OCI-LY3 (cell line): ENCODE measurements around the gene RFX6.

Experiments
- H2AFZ ChIP-seq: fragments of 200-600, 300-600 bp; shearing (Covaris generic); 2 replicates; pipeline ENCODE4 v1.6.0; 2014; ENCODE audit warnings: antibody characterized with exemption, low read depth, low read length
- H3K27ac ChIP-seq: fragments of 200-600, 300-600 bp; sonication (generic); 2 replicates; pipeline ENCODE4 v1.5.1; 2014; ENCODE audit warnings: mild to moderate bottlenecking, low read length, moderate library complexity, mixed read lengths
- H3K27me3 ChIP-seq: fragments of 200-600, 300-600 bp; sonication (generic); 2 replicates; pipeline ENCODE4 v1.6.1; 2014; ENCODE audit warnings: low read depth, low read length, mixed read lengths
- H3K36me3 ChIP-seq: fragments of 200-600, 300-600 bp; sonication (generic); replicated peaks from 2 replicates; pipeline ENCODE3; 2014; ENCODE audit warnings: low read depth, low read length, mixed read lengths
- H3K4me1 ChIP-seq: fragments of 300-600, 200-600 bp; sonication (generic); 2 replicates; pipeline ENCODE4 v1.6.1; 2014; ENCODE audit warnings: low read length, mixed read lengths
- H3K4me2 ChIP-seq: fragments of 200-600, 300-600 bp; sonication (generic); 2 replicates; pipeline ENCODE4 v1.6.1; 2014; ENCODE audit warnings: low read length, mixed read lengths
- H3K4me3 ChIP-seq: fragments of 300-600, 200-600 bp; sonication (generic); 2 replicates; pipeline ENCODE4 v1.5.1; 2014; ENCODE audit warnings: antibody characterized with exemption, mild to moderate bottlenecking, low read length, moderate library complexity
- H3K79me2 ChIP-seq: fragments of 300-600, 200-600 bp; shearing (Covaris generic); 2 replicates; pipeline ENCODE4 v1.6.1; 2014; ENCODE audit warnings: mild to moderate bottlenecking, low read length, mixed read lengths
- H3K9ac ChIP-seq: fragments of 300-600, 200-600 bp; shearing (Covaris generic); 2 replicates; pipeline ENCODE4 v1.6.0; 2014; ENCODE audit warnings: mild to moderate bottlenecking, low read length, moderate library complexity
- H3K9me3 ChIP-seq: fragments of 200-600, 300-600 bp; shearing (Covaris generic); 2 replicates; pipeline ENCODE4 v1.6.1; 2014; ENCODE audit warnings: low read length, mixed read lengths; ENCODE audit not compliant: insufficient read depth
- H4K20me1 ChIP-seq: fragments of 200-600, 300-600 bp; sonication (generic); 2 replicates; pipeline ENCODE4 v1.6.1; 2016; ENCODE audit warnings: low read length, mixed read lengths; ENCODE audit not compliant: insufficient read depth
- EZH2phosphoT487 ChIP-seq: fragments of 200-600 bp; shearing (Covaris generic); IDR thresholded peaks from 2 replicates; pipeline ENCODE4 v1.6.1; 2018; ENCODE audit warnings: antibody characterized with exemption, mixed run types, low read depth
- TF ChIP-seq, protein P1 (sequence below): fragments of 200-600, 300-600 bp; sonication (generic); IDR thresholded peaks from 2 replicates; pipeline ENCODE4 v1.5.1; 2014; ENCODE audit warnings: antibody characterized with exemption, low read length, low read depth

The RFX6 gene

DNA sequence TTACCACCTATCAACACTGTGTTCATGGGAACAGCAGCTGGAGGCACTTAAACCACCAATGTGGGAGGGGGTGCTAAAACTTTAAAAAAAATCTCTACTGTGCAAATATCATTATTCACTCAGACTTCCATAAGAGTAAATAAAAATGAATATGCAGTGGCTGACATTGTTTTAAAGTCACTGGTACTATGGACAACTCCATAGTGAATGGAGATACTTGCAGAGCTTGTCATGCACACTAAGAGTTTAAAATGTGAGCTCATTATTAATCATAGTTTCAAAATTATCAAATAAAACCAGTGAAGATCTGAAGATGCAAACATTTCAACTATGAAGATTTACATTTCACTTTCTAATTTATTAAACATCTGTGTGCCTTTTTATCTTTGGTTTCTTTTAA, 54.4 kb downstream of the RFX6 start:
- Histone ChIP-seq H3K4me2 (no peak overlapping the region), H3K9me3 (no peaks in the 10 kb centered on the region), H3K36me3 (no peaks in the 10 kb centered on the region), H2AFZ (no peak overlapping the region), H4K20me1 (no peaks in the 10 kb centered on the region), H3K27ac (no peak overlapping the region), H3K4me1 (no peaks in the 10 kb centered on the region), H3K9ac (no peak overlapping the region), H3K79me2 (no peaks in the 10 kb centered on the region), H3K4me3 (no peak overlapping the region), H3K27me3 (no peaks in the 10 kb centered on the region)
- TF ChIP-seq, protein P1, sequence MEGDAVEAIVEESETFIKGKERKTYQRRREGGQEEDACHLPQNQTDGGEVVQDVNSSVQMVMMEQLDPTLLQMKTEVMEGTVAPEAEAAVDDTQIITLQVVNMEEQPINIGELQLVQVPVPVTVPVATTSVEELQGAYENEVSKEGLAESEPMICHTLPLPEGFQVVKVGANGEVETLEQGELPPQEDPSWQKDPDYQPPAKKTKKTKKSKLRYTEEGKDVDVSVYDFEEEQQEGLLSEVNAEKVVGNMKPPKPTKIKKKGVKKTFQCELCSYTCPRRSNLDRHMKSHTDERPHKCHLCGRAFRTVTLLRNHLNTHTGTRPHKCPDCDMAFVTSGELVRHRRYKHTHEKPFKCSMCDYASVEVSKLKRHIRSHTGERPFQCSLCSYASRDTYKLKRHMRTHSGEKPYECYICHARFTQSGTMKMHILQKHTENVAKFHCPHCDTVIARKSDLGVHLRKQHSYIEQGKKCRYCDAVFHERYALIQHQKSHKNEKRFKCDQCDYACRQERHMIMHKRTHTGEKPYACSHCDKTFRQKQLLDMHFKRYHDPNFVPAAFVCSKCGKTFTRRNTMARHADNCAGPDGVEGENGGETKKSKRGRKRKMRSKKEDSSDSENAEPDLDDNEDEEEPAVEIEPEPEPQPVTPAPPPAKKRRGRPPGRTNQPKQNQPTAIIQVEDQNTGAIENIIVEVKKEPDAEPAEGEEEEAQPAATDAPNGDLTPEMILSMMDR = no peak
- no peak for TF ChIP-seq EZH2phosphoT487

DNA sequence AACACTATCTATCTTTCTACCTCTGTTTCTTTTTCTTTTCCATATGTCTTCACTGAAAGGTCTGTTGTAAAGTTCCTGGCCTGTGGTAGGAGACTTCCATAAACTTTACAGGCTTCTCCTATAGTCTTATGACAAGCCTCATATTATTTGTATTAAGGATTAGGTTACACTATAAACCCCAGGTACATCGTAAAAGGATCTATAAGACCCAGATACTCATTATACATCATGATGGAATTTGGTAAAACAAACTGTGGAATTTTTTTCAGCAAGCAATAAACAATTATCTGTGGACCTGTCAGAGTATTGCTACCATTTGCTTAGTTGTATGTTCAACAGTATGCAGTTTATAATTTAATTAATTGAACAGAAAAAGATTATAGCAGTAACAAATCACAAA, 55.5 kb downstream of the RFX6 start:
- Histone ChIP-seq H3K79me2 (no peaks in the 10 kb centered on the region), H3K4me3 (no peak overlapping the region), H3K9ac (no peak overlapping the region), H3K36me3 (no peaks in the 10 kb centered on the region), H2AFZ (no peak overlapping the region), H3K27ac (no peak overlapping the region), H4K20me1 (no peaks in the 10 kb centered on the region), H3K27me3 (no peaks in the 10 kb centered on the region), H3K9me3 (no peaks in the 10 kb centered on the region), H3K4me1 (no peaks in the 10 kb centered on the region), H3K4me2 (no peak overlapping the region)
- no peak for TF ChIP-seq EZH2phosphoT487
- TF ChIP-seq, protein P1 = no peak

DNA sequence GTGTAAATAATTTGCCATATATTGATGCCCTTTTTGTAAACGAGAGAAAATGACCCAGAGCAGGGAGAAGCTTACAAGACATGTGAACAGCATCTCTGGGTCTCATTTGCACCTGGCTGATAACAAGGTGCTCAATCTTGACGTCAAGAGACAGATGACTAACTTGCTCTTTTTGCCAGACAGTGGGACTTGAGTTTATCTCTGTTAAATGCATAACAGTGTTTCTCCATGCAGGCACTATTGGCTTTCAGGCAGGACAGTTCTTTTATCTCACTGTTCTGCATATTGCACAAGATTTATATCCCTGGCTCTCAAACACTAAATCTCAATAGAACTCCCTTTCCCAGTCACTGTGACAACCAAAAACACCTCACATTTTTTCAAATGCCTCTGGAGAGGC, 56.4 kb downstream of the RFX6 start:
- no peak overlapping the region for H3K9ac ChIP-seq
- H3K4me3 ChIP-seq = no peak overlapping the region
- H2AFZ ChIP-seq = no peak overlapping the region
- H3K27ac ChIP-seq = no peak overlapping the region
- H3K9me3 ChIP-seq = no peaks in the 10 kb centered on the region
- no peaks in the 10 kb centered on the region for H3K27me3 ChIP-seq
- TF ChIP-seq, protein P1 = no peak
- no peak for TF ChIP-seq EZH2phosphoT487
- H3K79me2 ChIP-seq = no peaks in the 10 kb centered on the region
- no peaks in the 10 kb centered on the region for H4K20me1 ChIP-seq
- H3K36me3 ChIP-seq = no peaks in the 10 kb centered on the region
- H3K4me1 ChIP-seq = no peaks in the 10 kb centered on the region
- H3K4me2 ChIP-seq = no peak overlapping the region

DNA sequence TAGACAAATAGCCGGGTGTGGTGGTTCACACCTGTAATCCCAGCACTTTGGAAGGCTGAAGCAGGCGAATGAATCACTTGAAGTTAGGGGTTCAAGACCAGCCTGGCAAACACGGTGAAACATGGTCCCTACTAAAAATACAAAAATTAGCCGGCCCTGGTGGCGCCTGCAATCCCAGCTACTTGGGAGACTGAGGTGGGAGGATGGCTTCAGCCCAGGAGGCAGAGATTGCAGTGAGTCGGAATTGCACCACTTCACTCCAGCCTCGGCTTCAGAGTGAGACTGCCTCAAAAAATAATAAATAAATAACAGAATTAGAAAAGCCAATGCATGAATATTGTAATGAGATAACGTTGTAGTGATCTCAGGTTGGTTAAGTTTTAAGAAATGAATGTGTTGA, 61.3 kb downstream of the RFX6 start:
- Histone ChIP-seq H3K27ac (no peak overlapping the region), H3K36me3 (no peaks in the 10 kb centered on the region), H3K9ac (no peak overlapping the region), H3K4me1 (no peaks in the 10 kb centered on the region), H3K4me2 (no peak overlapping the region), H3K79me2 (no peaks in the 10 kb centered on the region), H3K9me3 (no peaks in the 10 kb centered on the region), H4K20me1 (no peaks in the 10 kb centered on the region), H3K4me3 (no peak overlapping the region), H2AFZ (no peak overlapping the region), H3K27me3 (no peaks in the 10 kb centered on the region; the same call in 1 of the 2 replicates)
- TF ChIP-seq, protein P1 = no peak
- no peak for TF ChIP-seq EZH2phosphoT487
